GDM1 (cell line): ENCODE results near the gene INSIG1.

Experiments
- DNase-seq: peaks from one replicate; lab custom pipeline; 2025; lab: John Stamatoyannopoulos, UW

INSIG1 gene

GRCh38 chr7:155327590-155328320 lies 30.1 kb downstream of the INSIG1 start:
- no peak for DNase-seq

- no peak for DNase-seq
Measured at GRCh38 chr7:155329225-155329624, 31.5 kb downstream of the INSIG1 start.

GRCh38 chr7:155331396-155331795 lies 33.7 kb downstream of the INSIG1 start:
- DNase-seq = no peak

GRCh38 chr7:155333346-155334234 lies 35.9 kb downstream of the INSIG1 start:
- DNase-seq = no peak

- DNase-seq = no peak
Measured at GRCh38 chr7:155336812-155337602, 39.3 kb downstream of the INSIG1 start.

- DNase-seq = no peak
Measured at GRCh38 chr7:155337946-155338631, 40.4 kb downstream of the INSIG1 start.

GRCh38 chr7:155338632-155339320 lies 41.1 kb downstream of the INSIG1 start:
- DNase-seq = no peak

- no peak for DNase-seq
Measured at GRCh38 chr7:155339474-155339873, 41.8 kb downstream of the INSIG1 start.

GRCh38 chr7:155340071-155340531 lies 42.4 kb downstream of the INSIG1 start:
- no peak for DNase-seq

- DNase-seq = no peak
Measured at GRCh38 chr7:155340721-155341120, 43.0 kb downstream of the INSIG1 start.

GRCh38 chr7:155341463-155341983 lies 43.8 kb downstream of the INSIG1 start:
- no peak for DNase-seq

GRCh38 chr7:155342313-155342712 lies 44.6 kb downstream of the INSIG1 start:
- no peak for DNase-seq

GRCh38 chr7:155343150-155343549 lies 45.5 kb downstream of the INSIG1 start:
- DNase-seq = no peak

- DNase-seq = no peak
Measured at GRCh38 chr7:155343661-155344121, 46.0 kb downstream of the INSIG1 start.

- no peak for DNase-seq
Measured at GRCh38 chr7:155344270-155344617, 46.6 kb downstream of the INSIG1 start.

- peak; percentile 71 for DNase-seq
Measured at GRCh38 chr7:155344618-155345433, 47.1 kb downstream of the INSIG1 start.

- no peak for DNase-seq
Measured at GRCh38 chr7:155345490-155345889, 47.8 kb downstream of the INSIG1 start.

- no peak for DNase-seq
Measured at GRCh38 chr7:155346285-155346684, 48.6 kb downstream of the INSIG1 start.

- DNase-seq = no peak
Measured at GRCh38 chr7:155348806-155349205, 51.1 kb downstream of the INSIG1 start.
